GM21825 (cell line): Measurements from ENCODE around the gene ARMC5.
"Not testable (repeated sequence)": the region's sequence is repeated elsewhere in the genome, so short reads cannot be mapped to it uniquely, and the experiment has no call there.

ENCODE experiments used
- ATAC-seq: cut with Tn5 transposase; IDR thresholded peaks from one replicate; pipeline ENCODE4 v1.9.1; 2021; ENCODE audit warnings: mild to moderate bottlenecking, moderate library complexity; ENCODE audit not compliant: unreplicated experiment

Gene ARMC5

DNA sequence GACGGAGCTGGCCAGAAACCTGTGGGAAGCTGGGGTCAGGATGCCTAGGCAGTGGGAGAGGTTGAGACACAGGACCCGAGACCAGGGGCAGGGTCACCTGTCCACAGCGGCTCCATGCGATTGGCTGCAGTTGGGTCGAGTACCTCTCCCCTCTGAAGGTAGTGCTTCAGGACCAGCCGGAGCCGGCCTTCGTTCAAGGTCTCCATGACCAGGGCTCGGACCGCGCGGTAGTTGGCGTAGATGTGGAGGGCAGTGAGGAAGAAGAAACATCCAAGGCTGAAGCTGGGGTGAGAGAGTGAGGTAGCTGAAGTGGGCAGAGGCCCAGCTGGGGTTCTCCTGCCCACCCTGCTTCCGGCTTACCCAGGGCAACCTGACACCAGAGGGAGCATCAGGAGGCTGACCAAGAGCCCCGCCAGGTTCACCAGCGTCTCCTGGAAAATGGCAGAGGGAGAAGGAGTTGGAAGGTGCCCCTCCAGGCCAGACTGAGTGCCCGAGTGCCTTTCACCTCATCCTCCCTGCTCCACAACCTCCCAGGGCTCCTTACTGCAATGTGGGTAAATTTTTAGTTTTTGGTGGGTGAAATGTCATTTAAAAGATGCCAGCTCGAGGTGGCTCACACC is 34.3 kb downstream of the ARMC5 start:
- ATAC-seq: no peak

DNA sequence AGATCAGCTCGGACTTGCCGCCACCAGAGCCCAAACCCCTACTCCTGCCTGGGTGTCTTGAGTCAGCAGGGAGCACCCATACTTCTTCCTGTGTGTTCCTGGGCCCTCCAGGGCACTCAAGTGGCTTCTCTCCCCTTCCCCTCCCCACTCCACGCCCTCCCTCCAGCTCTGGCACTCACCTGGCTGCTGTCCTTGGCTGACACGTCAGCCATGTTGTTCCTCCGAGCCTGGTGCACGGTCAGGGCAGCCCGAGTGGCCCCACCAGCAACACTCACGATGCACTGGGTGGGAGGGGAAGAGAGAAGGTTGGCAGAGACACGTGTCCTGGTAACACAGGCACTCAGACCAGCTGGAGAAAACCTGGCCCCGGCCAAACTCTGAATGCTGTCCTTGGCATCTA is 37.4 kb downstream of the ARMC5 start:
- ATAC-seq: no peak

DNA sequence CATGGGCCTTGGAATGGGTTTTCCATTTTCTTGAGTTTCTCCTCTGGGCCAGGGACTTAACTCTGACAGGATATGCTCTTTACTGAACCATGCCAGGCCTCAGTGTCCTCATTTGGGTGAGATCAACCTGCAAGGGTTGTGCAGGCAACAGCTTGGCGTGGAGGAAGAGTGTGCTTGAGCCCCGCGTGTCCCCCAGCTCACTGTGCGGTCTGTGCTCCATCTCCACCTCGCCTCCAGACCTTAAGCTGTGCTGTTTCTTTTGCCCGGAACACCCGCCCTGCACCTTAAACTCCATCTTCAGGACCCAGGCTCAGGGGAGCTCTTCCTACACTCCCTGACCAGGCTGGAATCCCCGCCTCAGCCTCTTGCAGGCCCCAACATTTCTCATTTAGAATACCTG is 39.2 kb downstream of the ARMC5 start:
- ATAC-seq: no peak

DNA sequence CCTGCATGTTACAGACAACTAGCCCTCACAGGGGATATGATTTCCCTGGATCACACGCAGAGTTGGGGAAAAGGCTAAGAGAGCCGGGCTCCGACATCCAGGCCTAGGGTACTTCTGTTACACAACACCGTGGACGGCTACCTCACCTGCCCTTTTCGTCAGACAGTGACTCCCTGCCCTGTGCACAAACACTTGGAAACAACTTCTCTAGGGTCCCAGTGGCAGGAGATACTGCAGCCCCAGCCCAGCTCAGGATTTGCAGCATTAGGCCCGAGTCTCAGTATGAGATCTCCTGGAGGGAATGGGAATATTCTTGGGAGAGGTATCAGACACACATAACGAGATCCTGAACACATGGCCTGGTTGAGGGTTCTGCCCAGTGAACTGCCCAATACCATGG is 40.6 kb downstream of the ARMC5 start:
- no peak for ATAC-seq

DNA sequence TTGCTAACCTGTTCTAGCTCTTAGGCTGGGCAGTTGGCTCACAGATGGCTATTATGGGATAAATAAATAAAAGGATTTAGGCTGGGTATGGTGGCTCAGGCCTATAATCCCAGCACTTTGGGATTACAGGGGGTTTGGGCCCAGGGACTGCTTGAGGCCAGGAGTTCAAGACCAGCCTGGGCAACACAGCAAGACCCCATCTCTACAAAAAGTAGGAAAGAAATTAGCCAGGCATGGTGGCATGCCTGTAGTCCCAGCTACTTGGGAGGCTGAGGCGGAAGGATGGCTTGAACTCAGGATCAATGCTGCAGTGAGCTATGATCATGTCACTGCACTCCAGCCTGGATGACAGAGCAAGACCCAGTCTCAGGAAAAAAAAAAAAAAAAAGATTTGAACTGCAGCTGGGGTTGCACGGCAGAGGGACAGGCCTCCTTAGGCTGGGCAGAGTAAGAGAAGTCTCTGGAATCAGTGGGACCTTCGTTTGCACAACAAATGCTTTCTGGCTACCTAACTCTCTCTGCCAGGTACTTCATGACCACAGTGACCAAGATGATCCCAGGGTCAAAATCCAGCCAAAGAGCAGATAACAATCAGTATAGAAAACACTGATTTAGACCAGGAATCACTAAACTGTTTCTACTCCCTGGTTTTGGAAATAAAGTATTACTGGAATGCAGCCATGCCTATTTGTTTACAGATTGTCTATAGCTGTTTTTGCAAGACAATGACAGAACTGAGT is 42.1 kb downstream of the ARMC5 start:
- no peak for ATAC-seq

DNA sequence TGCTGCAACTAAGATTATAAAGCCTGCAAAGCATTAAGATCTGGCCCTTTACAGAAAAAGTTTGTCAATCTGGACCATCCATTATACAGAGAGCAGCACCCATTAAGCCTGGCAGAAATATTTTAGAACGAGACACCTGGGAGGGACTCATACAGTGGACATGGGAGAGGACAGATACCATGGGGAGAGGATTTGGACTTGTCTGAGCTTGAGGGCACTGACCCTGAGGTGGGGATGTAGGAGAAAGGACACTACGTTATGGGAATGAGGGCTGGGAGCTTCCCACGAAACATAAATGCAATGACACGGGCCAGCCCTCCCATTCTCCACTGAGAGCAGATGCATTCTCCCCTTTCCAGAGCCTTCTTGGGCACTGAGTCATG is 42.7 kb downstream of the ARMC5 start:
- no peak for ATAC-seq

DNA sequence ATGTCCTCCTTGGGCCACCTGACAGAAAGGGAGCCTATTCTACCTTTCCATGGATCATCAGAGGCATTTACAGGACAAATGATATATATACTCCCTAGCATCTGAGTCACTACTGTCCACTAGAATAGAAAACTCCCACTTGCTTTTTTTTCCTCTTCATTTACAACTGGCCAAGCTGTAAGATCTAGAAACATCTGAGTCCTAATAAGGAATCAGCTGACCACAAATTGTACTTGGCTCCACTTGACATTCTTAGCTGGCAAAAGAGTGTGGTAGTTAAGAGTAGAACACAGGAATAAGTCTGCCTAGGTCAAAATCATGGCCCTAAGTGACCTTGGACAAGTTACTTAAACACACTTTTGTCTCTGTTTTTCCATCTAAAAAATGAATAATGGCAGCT is 43.7 kb downstream of the ARMC5 start:
- ATAC-seq: no peak

DNA sequence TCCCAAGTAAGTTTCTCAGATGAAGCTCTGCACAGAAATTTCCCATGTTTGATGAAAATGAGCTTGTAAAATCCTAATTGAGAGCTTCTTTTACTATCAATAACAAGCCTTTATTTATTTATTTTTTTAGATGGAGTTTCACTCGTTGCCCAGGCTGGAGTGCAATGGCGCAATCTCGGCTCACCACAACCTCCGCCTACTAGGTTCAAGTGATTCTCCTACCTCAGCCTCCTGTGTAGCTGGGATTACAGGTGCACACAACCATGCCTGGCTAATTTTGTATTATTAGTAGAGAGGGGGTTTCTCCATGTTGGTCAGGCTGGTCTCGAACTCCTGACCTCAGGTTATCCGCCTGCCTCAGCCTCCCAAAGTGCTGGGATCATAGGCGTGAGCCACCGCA is 44.3 kb downstream of the ARMC5 start:
- ATAC-seq: not testable (repeated sequence)

DNA sequence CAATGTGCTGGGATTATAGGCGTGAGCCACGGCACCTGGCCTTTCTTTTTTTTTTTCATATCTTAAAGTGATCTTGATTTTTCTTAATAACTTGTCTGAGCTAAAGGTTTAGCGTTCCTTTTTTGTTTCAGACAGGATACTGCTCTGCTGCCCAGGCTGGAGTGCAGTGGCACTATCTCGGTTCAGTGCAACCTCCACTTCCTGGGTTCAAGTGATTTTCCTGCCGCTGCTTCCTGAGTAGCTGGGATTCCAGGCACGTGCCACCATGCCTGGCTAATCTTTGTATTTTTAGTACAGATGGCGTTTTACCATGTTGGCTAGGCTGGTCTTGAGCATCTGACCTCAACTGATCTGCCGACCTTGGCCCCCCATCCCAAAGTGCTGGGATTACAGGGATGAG is 44.9 kb downstream of the ARMC5 start:
- no peak for ATAC-seq

DNA sequence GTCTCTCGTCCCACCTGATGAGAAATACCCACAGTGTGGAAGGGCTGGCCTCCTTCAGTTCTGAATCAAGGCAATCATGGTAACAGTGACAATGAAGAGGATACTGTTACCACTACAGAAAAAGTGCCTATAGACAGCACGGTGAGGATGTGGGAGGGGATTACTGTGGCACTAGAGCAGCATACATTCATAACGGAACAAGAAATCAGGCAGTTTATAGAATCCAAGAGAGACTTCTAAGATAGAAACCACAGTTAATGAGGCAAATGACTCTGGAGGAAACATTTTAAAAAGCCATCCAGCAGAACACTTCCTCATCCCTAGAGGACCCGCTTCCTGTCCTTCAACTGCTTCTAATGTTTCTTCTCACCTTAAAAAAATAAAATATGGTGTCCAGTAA is 46.2 kb downstream of the ARMC5 start:
- ATAC-seq: peak; percentile 42

DNA sequence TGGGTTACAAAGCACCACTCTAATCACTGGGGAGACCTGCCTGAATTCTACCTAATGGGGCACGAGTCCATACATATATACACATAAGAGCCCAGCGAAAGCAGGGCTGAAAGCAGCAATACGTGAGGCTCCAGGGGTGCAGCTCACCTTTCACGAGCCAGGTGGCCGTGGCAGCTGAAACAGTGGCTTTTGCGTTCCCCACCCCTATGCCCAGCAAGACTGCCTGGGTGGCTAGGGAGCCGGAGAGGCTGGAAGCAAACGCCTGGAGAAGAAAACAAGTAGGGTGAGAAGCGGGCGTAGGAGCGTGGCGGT is 48.3 kb downstream of the ARMC5 start:
- ATAC-seq: no peak

DNA sequence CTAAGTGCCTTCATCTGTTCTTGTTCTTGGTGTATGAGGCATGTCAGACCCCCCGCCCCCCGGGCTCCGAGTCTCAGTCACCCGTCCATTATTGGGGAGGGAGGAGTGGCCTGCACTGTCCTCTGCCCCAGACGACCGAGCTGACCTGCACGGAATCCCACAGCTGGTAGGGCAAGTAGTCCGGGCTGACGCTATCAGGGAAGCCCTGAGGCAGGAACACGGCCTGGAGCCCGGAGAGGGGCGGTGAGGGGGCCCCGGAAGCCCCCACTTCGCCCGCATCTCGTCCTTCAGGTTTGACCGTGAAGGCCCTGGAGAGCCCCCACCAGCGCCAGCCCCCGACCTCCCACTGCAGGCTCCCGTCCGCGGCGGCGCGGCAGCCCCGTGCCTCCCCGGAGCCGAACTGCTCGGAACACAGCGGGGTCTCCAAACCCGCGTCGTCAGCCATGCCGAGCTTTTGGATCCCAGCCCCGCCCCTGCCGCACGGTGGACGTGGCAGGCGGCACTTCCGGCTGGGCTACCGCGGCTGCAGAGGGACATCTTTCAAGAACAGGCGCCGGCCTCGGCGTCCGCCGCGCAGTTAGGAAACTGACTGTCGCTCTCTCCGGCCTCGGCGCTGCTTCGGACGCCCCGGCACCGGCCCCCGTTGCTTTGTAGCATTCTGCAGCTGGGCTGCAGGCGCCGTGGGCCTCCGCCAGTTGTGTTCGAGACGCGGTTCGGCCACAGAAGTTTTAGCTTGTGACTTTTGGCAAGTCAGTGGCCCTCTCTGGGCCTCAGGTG is 48.8 kb downstream of the ARMC5 start, which contains the start of gene RUSF1:
Gene RUSF1, minus strand, starts transcription at position 463 of the 777 bp plus-strand sequence. Its CDS starts 18 bp downstream, at position 445.
- peak; percentile 84 for ATAC-seq

DNA sequence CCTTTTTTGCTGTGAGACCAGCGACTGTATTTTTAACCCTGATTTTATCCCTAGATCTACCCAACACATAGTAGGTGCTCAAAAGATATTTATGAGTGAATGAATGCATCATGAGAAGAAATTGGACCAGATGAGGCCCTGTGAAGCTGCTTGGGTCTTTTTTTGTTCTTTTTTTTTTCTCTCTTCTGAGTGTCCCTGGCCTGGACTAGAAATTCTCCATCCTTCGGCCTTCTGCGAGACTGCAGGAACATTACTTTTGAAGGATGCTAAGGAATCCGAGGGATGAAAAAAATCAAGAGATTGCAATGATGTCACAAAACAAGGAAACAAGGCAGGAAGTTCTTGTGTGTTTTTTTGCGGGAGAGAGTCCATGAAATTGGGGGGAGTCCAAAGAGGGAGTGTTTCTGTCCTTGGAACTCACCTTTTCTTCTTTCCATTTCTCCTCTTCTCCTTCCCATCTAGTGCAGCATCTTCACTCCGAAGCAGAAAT is 49.5 kb downstream of the ARMC5 start:
- no peak for ATAC-seq

DNA sequence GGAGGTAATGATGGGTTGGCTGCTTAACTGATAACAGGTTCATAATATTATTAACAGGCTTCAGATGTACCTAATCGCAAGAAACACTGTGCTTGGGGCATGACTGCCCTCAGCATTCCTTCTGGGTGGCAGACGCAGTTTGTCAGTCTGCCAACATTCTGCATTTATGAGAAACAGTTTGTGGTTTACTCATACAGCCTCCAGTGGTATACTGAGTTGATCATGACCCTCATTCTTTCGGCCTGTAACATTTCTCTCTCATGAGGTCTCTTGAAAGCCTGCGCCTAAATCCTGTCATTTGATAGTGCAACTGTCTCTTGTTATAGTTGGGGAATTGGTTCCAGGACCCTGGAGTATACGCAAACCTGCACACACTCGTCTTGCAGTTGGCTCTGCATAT is 53.8 kb downstream of the ARMC5 start:
- no peak for ATAC-seq

DNA sequence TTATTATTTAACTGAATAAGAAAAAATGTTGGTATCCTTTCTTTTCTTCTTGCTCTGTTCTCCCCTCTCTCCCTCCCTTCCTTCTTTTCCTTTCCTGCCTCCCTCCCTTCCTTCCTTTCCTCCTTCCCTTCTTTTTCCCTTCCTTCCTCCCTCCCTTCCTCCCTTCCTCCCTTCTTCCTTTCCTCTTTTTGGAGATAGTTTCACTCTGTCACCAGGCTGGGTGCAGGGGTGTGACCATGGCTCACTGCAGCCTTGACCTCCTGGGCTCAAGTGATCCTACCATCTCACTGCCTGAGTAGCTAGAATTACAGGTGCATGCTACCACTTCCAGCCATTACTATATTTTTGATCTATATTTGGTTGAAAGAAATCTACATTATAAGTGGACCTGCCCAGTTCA is 54.6 kb downstream of the ARMC5 start:
- ATAC-seq: no peak
